ENCODE data around the gene PTPRG.
"Not testable (repeated sequence)": the region's sequence is repeated elsewhere in the genome, so short reads cannot be mapped to it uniquely, and the experiment has no call there.

The PTPRG gene

DNA sequence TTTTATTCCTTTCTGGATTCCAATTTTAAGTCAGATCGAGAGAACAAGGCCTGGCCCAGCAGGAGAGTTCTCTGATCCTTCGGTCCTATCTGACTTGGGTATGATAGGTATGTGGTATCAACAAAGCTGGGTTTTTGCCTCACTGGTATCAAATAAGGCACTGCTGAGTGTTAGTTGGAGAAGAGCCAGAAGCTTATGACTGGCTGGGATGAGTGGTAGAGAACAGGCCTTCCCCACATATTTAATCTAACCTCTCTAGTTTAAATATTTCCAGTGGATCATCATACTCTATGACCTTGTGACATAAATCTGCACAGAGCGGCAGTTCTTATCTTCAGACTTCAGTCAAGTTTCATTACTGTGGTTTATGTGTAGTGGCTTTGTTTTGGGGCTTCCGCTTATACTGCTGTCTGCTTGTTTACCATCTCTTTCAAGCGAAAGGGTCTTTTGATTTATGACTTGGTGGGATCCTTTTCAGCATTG lies 164.5 kb downstream of the PTPRG start:
- no peak for DNase-seq (ENCODE audit: low read depth)

DNA sequence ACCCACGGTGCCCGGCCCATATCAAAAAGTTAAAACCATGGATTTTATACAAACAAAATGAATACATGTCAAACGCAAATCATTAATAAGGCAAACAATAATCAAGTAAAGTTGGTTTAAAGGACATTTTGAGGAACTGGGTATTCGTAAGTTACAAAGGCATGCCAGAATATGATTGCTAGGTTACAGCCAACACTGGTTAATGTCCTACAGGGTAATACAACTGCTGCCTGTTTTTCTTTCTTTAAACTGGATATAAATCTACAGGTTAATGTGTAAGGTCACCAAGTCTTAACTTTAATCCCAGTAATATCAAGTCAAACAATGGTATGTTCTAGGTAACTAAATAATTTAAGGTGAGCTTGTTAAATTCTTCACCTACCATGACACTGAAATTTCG lies 166.1 kb downstream of the PTPRG start:
- no peak for DNase-seq (ENCODE audit: low read depth)

DNA sequence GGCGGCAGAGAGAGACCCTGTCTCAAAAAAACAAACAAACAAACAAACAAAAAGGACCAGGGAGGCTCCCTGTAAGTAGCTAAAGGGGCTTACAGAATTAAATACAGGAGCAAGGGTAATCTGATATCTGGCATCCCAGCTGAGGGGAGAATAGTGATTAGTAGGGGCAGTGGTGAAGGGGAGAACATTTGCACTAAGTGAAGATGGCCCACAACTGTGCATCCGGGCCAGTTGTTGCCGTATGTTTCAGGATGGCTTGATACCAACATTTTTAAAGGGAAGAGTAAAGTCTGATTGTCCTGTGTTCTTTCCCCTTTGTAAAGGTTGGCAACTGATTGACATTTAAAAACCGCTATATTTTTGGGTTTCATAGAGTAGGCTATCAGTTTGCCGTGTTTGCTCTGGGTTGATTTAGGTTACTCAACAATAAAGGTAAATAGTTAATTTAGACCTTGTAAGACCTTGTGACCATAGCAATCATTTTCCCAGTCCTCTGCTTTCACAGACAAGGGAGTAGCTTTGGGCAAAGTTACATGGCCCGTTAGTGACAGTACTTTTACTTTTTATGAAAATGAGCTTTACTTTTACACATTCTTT lies 167.8 kb downstream of the PTPRG start:
- no peak for DNase-seq (ENCODE audit: low read depth)

GRCh38 chr3:61730056-61730455 lies 168.7 kb downstream of the PTPRG start:
- no peak for DNase-seq (ENCODE audit: low read depth)

GRCh38 chr3:61730577-61731231 lies 169.3 kb downstream of the PTPRG start:
- DNase-seq (ENCODE audit: low read depth), result no peak

GRCh38 chr3:61733000-61733399 lies 171.6 kb downstream of the PTPRG start:
- no peak for DNase-seq (ENCODE audit: low read depth)

DNA sequence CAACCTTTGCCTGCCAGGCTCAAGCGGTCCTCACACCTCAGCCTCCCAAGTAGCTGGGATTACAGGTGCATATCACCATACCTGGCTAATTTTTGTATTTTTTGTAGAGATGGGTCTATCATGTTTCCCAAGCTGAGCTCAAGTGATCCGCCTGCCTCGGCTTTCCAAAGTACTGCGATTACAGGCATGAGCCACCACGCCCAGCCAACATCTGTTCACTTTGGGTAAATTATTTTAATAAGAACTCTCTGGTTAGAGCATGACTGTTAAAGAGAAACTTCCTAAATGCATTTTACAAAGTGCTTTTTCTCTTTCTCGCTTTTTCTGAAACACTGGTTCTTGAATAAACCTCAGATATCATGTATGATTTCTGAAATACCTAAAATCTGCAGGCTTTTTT lies 172.5 kb downstream of the PTPRG start:
- DNase-seq (ENCODE audit: low read depth), result no peak

- DNase-seq (ENCODE audit: low read depth), result no peak
Observed at GRCh38 chr3:61734749-61735686, 173.6 kb downstream of the PTPRG start.

DNA sequence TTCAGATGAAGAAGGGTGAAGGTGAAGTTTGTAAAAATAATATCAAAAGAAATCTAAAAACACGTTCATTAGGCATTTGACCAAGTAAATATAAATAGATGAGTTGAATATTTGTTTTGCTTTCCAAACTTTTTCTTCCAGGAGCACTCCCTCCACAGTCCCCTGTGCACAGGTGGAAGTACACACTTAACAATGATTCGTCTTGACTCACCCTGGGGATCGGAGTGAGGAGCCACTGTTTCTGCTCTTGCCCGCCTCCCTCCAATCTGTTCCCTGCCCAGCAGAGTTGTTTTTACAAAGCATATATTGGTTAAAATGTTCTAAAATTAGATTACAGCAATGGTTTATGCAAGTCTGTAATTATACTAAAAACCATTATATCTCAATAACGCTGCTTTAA lies 175.1 kb downstream of the PTPRG start:
- no peak for DNase-seq (ENCODE audit: low read depth)

DNA sequence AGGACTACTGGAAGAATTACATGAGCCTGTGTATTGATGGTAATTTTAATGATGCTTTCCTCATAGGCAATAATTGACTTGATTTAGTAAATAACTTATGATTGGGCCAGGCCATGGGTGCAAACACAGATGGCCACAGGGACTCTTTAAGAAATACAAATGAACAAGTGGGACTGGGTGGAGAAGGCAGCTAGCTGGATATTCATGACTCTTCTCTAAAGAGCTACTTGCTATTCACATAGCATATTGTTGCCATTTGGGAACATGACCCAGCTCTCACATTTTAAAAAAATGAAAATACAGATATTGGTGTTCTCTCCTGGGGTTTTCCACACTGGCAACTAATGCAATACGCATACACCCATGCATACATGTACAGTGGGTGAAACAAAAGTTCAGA lies 178.3 kb downstream of the PTPRG start:
- DNase-seq (ENCODE audit: low read depth), result no peak

DNA sequence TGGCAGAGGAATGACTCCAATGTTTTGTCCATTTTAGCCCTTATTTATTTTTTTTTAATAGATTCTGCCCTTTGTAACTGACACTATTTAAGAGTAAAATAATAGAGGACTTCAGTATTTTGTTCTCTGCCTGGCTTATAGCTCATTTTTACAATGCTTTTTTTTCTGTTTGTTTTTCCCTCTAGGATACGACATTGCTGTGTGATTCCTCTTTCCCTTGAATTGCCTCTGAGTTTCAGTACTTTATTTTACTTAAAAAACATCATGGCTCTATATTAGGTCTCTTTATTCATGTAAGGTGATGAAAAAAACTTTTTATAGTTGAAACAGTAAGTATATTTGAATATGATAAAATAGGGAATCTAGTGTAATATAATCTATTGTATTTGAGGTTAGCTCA lies 179.1 kb downstream of the PTPRG start:
- DNase-seq (ENCODE audit: low read depth), result no peak

DNA sequence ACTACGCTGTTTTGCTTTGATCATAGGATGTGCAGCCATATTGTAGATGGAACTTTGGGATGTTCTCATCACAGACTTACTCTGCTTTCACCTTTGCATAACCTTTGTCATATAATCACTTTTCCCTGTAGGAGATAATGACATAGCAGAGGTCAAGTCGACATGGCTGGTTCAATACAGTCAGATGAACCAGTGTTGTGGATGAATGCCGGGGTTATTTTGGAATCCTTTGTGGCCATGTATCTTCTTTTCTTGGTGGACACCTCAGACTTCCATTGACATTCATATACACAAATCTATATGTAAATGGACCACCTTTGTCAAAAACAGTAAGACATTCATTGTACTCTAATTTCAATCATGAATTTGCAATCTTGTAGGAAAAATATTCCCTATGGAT lies 180.2 kb downstream of the PTPRG start:
- DNase-seq (ENCODE audit: low read depth), result no peak

- DNase-seq (ENCODE audit: low read depth), result no peak
Observed at GRCh38 chr3:61742006-61742405, 180.6 kb downstream of the PTPRG start.

GRCh38 chr3:61743067-61743466 lies 181.7 kb downstream of the PTPRG start:
- DNase-seq (ENCODE audit: low read depth), result no peak

GRCh38 chr3:61743686-61744242 lies 182.4 kb downstream of the PTPRG start:
- DNase-seq (ENCODE audit: low read depth), result no peak

DNA sequence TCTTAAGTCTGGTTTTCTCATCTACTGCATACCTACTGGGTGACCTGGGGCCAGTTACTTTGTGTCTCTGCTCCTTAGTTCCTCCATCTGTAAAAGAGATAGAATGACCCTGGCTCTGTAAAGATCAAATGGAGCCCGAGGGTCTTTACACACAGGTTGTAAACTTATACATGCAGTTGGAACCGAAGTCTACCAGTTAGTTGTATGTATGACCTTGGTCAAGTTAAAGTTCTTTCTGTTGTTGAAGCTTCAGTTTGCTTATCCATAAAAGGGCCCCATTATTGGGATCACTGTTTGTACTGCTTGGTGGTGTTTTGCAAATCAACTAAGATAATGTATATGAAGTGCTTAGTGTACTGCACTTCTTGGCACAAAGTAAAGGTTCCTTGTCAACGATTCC lies 186.9 kb downstream of the PTPRG start:
- no peak for DNase-seq (ENCODE audit: low read depth)

- no peak for DNase-seq (ENCODE audit: low read depth)
Observed at GRCh38 chr3:61750766-61751165, 189.4 kb downstream of the PTPRG start.

- no peak for DNase-seq (ENCODE audit: low read depth)
Observed at GRCh38 chr3:61758839-61759238, 197.5 kb downstream of the PTPRG start.

GRCh38 chr3:61760783-61761182 lies 199.4 kb downstream of the PTPRG start:
- DNase-seq (ENCODE audit: low read depth), result not testable (repeated sequence)

DNA sequence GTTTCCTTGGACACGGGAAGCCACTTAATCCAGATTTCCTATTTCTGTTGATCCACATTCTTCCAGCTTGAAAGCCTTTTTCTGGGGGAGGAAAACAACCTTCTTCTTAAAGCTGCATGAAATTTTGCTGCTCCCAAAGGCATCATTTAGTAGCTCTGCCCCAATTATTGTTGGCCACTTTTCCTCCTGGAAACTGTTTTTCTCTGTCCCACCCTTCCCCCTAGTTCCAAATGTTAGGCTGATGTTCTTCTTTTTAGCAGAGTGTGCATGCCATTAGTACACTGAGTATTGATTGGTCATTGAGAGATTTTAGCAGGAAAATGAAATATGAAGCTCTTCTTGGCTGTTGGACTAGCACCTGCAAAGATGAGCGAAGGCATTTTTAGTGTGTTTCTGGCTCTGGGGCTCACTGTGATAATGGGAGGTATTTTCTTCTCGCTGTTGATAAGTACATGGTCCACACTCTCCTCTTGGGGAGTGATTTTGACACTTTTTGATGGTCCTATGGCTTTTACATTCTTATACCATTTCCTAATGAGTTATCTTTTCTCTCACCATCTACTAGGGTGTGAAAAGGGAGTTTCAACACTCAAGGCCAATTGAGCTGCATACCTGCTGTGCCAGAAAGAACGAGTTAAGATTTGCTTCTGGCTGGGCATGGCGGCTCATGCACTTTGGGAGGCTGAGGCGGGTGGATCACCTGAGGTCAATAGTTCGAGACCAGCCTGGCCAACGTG lies 200.5 kb downstream of the PTPRG start:
- DNase-seq (ENCODE audit: low read depth), result no peak

GRCh38 chr3:61765157-61765876 lies 203.9 kb downstream of the PTPRG start:
- no peak for DNase-seq (ENCODE audit: low read depth)

Data from stimulated activated CD8-positive, alpha-beta memory T cell treated with anti-CD3 and anti-CD28 coated beads, Interleukin-15, amount 100 ng/mL, for 24 hours (primary cell).